ENCODE results near the gene CACNA1C.
"Not testable (repeated sequence)": the region's sequence is repeated elsewhere in the genome, so short reads cannot be mapped to it uniquely, and the experiment has no call there.

The CACNA1C gene

GRCh38 chr12:2112401-2112800 lies 59.6 kb downstream of the CACNA1C start:
- no peak for DNase-seq (ENCODE audit: low spot score)

GRCh38 chr12:2113119-2113912 lies 60.5 kb downstream of the CACNA1C start:
- no peak for DNase-seq (ENCODE audit: low spot score)

- no peak for DNase-seq (ENCODE audit: low spot score)
These were observed 61.3 kb downstream of the CACNA1C start for GRCh38 chr12:2114071-2114470.

GRCh38 chr12:2115101-2115845 lies 62.5 kb downstream of the CACNA1C start:
- DNase-seq (ENCODE audit: low spot score): no peak

GRCh38 chr12:2117541-2117940 lies 64.8 kb downstream of the CACNA1C start:
- no peak for DNase-seq (ENCODE audit: low spot score)

DNA sequence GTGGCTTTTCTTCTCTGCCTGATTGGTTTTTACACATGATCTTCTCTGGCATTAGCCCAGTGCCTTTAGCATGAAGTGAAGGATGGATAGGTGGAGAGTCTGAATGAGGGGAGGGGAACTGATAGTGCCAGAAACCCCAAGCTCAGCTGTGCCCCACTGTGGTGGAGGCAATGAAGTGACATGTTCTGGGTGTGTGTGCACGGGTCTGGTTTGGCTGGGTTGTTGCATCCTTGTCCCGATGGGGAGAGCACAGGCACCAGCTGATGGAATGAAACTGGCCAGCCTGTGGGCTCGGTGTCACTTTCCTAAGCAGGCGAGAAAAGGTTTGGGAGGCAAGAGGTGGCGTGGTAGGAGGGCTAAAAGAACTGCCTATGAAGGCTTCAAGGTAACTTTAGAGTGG lies 65.3 kb downstream of the CACNA1C start:
- DNase-seq (ENCODE audit: low spot score): no peak

DNA sequence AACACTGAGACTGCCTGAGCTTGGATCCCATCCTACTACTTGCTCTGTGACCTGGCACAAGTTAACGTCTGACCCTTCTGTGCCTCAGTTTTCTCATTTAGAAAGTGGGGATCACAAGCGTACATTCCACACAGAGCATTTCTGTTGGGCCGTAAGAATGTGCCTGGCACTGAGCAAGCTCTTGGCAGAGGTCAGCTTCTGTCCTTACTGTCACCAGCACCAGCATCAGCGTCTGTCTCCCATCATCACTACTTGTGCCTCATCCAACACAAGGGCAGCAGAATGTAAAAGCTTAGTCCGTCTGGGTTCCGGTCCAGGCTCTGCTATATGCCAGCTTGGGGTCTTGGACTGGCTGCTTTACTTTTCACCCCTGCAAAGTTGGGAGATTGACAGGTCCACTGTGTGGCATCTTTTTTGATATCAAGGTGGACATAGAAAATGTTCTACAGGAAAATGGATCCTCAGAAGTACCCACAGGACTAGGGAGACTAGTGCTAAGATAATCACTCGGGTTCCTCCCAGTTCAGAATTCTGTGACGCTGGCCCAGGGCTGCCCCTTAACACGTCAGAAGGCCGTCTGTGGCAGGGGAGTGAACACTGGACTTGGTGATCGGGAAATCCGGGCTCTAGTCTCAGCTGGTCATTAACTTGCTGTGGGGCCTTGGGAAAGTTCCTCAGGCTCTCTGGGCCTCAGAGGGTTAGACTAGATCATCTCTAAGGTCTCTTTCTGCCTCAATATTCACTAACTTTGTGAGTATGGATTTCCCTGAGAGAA lies 65.9 kb downstream of the CACNA1C start:
- DNase-seq (ENCODE audit: low spot score): no peak

DNA sequence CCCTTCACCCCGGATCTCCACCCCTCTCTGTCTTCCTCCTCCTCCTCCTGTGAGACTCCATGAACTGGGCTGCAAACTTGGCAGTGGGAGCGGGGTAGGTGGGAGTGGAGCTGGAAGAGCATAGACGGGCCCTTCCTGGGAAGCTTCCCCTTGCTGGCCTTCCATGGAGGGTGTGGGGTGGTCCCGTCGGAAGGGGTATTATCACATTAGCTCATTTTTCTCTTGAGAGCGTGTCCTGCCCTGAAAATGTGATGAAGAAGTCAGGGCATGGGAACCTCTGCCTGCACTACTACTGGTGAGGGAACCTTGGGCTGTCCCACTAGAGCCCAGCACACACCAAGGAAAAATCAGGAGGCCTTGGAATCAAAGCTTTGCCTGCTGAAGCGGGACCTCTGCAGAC lies 66.5 kb downstream of the CACNA1C start:
- no peak for DNase-seq (ENCODE audit: low spot score)

DNA sequence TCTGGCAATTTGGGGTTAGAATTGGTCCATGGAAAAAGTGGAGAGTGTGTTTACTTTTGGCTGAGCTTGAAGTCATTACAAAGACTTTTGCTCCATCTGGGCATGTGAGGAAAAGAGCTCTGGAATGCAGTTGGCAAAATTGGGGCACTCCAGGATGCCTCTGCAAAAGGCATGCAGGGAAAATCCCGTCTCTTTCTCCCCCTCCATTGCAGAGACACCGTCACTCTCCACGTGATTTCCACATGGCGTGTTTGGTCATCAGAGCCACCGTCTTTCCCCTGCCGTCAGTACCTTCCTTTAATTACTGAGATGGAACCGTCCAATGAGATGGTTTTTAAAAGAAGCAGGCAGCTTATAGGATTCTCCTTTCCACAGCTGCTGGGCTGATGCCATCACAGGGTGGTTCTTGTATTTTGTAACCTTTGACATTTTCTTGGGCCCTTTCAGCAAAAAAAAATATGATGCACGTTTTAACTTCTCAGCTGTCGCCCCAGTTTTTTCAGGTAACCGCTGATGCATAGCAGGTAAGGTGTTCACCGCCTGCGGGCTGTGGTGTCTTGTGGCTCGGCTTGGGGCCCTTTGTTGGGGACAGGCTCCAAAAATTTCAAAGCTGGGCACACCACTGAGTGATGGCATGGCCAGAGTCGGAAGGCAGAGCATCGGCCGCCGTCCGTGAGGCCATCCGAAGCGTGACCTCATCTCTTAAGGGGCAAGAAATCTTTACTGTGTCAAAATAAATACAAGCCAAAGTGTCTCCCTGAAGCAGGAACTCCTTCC lies 68.4 kb downstream of the CACNA1C start:
- DNase-seq (ENCODE audit: low spot score): no peak

- no peak for DNase-seq (ENCODE audit: low spot score)
These were observed 71.8 kb downstream of the CACNA1C start for GRCh38 chr12:2124466-2125023.

- DNase-seq (ENCODE audit: low spot score): no peak
These were observed 73.1 kb downstream of the CACNA1C start for GRCh38 chr12:2125651-2126522.

GRCh38 chr12:2126676-2127406 lies 74.1 kb downstream of the CACNA1C start:
- DNase-seq (ENCODE audit: low spot score): no peak

- peak; percentile 63 for DNase-seq (ENCODE audit: low spot score)
These were observed 76.3 kb downstream of the CACNA1C start for GRCh38 chr12:2129076-2129475.

DNA sequence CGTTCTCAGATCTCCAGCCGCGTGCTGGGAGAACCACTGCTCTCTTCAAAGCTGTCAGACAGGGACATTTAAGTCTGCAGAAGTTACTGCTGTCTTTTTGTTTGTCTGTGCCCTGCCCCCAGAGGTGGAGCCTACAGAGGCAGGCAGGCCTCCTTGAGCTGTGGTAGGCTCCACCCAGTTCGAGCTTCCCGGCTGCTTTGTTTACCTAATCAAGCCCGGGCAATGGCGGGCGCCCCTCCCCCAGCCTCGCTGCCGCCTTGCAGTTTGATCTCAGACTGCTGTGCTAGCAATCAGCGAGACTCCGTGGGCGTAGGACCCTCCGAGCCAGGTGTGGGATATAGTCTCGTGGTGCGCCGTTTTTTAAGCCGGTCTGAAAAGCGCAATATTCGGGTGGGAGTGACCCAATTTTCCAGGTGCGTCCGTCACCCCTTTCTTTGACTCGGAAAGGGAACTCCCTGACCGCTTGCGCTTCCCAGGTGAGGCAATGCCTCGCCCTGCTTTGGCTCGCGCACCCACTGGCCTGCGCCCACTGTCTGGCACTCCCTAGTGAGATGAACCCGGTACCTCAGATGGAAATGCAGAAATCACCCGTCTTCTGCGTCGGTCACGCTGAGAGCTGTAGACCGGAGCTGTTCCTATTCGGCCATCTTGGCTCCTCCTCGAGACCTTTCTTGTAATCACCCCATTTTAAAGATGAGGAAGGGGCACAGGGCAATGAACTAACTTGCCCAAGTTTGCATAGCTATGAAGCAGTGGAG lies 83.1 kb downstream of the CACNA1C start:
- not testable (repeated sequence) for DNase-seq (ENCODE audit: low spot score)

GRCh38 chr12:2136901-2137300 lies 84.1 kb downstream of the CACNA1C start:
- no peak for DNase-seq (ENCODE audit: low spot score)

- DNase-seq (ENCODE audit: low spot score): no peak
These were observed 84.9 kb downstream of the CACNA1C start for GRCh38 chr12:2137711-2138110.

DNA sequence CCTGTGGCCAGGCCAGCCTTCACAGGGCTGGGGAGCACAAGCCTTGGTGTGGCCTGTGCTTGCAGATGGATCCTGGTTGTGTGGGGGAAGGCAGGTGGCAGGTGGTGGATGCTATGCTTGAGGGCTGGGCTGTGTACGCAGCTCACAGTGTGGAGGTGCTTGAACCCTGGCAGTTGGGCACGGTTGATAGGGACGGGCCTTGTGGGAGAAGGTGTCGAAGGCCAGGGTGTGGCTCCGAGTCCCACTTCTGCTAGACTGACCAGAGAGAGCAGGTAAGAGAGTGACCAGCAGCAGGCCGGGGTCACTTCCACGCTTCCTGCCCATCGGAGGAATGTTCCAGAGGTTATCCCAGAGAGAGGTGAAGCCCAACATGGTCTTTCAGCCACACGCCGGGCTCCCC lies 85.5 kb downstream of the CACNA1C start:
- no peak for DNase-seq (ENCODE audit: low spot score)

DNA sequence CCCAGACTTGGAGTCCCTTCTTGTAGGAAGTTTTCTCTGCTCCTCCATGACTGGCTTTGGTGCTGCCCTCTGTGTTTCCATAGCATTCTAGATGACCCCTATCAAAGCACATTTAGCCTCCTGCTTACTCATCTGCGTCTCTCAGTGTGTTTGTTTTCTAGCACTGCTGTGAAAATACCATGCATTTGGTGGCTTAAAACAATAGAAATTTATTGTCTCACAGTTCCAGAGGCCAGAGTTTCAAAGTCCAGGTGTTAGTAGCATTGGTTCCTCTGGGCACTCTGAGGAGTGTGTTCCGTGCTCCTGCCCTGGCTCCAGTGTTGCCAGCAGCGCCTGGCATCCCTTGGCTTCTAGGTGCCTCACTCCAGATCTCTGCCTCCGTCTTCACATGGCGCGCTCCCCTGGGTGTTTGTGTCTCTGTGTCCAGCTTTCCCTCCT lies 86.1 kb downstream of the CACNA1C start:
- DNase-seq (ENCODE audit: low spot score): peak; percentile 42

GRCh38 chr12:2139651-2140050 lies 86.9 kb downstream of the CACNA1C start:
- DNase-seq (ENCODE audit: low spot score): no peak
